Natural killer cell (primary cell): Measurements from ENCODE around the gene MPO. TPM values are rescaled to one million over a fixed set of nuclear protein-coding genes. Genes with fewer than 3 reads are reported as not detected.
A peak's percentile ranks its signal among the peaks of the same experiment; 100 is the strongest.

Experiments
- ATAC-seq, 3 donors: fragments of 150-1000 bp in 2 of 3; fragments of 200-7000 bp in 1 of 3; cut with Tn5 transposase; 1 replicate in 1 of 3; 2 replicates in 2 of 3; pipeline ENCODE4 v1.10.0; 2021; ENCODE audit warnings: mild to moderate bottlenecking in 2 of 3, moderate library complexity in 2 of 3
- DNase-seq, 2 donors: peaks; one replicate each; pipeline versions ENCODE4 v3.0.0 to v3.0.0-alpha.2; 2013 to 2021; ENCODE audit warnings: mixed read lengths in 1 of 2
- H3K27ac ChIP-seq: one replicate; pipeline ENCODE4 v1.5.1; 2013; ENCODE audit warnings: mild to moderate bottlenecking, low read length
- H3K27me3 ChIP-seq: one replicate; pipeline ENCODE4 v1.6.1; 2013; ENCODE audit warnings: low read length; ENCODE audit not compliant: control insufficient read depth, insufficient read depth
- H3K36me3 ChIP-seq: one replicate; pipeline ENCODE4 v1.6.1; 2013; ENCODE audit warnings: low read length; ENCODE audit not compliant: control insufficient read depth, insufficient read depth
- H3K4me1 ChIP-seq: one replicate; pipeline ENCODE4 v1.6.1; 2013; ENCODE audit warnings: low read length; ENCODE audit not compliant: control insufficient read depth, insufficient read depth
- H3K4me3 ChIP-seq: one replicate; pipeline ENCODE4 v1.5.1; 2013; ENCODE audit warnings: low read length
- H3K9me3 ChIP-seq: one replicate; pipeline ENCODE4 v1.6.1; 2013; ENCODE audit warnings: low read length; ENCODE audit not compliant: control insufficient read depth, insufficient read depth
- H3K27ac Mint-ChIP-seq, 2 donors: one replicate each; pipeline ENCODE4 v1.8.0; 2022; ENCODE audit warnings: mild to moderate bottlenecking in 2 of 2, mixed read lengths in 2 of 2, moderate library complexity in 1 of 2
- H3K27me3 Mint-ChIP-seq, 2 donors: one replicate each; pipeline ENCODE4 v1.8.0; 2022; ENCODE audit warnings: low read depth in 2 of 2, mixed read lengths in 2 of 2
- H3K36me3 Mint-ChIP-seq: one replicate; pipeline ENCODE4 v1.8.0; 2022; ENCODE audit warnings: mixed read lengths
- H3K4me1 Mint-ChIP-seq, 2 donors: one replicate each; pipeline ENCODE4 v1.8.0; 2022; ENCODE audit warnings: mixed read lengths in 2 of 2
- H3K4me3 Mint-ChIP-seq: one replicate; pipeline ENCODE4 v1.8.0; 2022; ENCODE audit warnings: mild to moderate bottlenecking, moderate library complexity, mixed read lengths
- H3K9me3 Mint-ChIP-seq, 2 donors: one replicate each; pipeline ENCODE4 v1.8.0; 2022; ENCODE audit warnings: mixed read lengths in 2 of 2
- WGBS: methylation state at CpG from one replicate; pipeline ENCODE4 v1.1.7; 2013; ENCODE audit warnings: missing lambda C conversion rate; ENCODE audit not compliant: insufficient coverage; 5-methylcytosine and 5-hydroxymethylcytosine counted together
- intact Hi-C: fragments of 100-400 bp; cut with micrococcal nuclease; formaldehyde crosslinking; loops from one replicate; pipeline ENCODE4 v1.14.2; 2022
- total RNA-seq, 4 donors: library from RNA; stranded (reverse); fragments of 120-200 nt in 1 of 4; gene quantifications; one replicate each; pipeline versions ENCODE4 v1.2.3 to v1.2.4, GENCODE V29; 2013 to 2022
- TF ChIP-seq, protein P1 (sequence below): fragments of 200-600 bp; IDR thresholded peaks from one replicate; pipeline ENCODE4 v1.8.0; 2022; ENCODE audit warnings: antibody characterized with exemption

Gene MPO
- total RNA-seq, 3 donors from 2014 or later (not counting 1 experiment from before 2014, with no cell fraction given), result 1.8 to 1.9 TPM; not detected in 1

DNA sequence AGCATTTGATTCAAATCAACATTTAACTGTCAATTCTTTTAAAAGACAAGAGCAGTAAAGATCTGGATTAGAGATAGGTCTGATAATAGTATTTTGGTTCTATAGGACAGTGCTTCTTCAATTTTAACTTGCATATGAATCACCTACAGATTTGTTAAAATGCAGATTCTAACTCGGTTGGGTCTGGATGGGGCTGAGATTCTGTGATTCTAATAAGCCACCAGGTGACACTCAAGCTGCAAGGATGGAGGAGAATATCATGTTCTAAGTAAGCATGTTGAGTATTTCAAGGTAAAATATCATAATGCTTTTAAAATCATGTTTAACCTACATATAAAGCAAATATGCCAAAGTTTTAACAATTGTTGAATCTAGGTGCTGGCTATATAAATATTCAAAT, 32.1 kb upstream of the MPO start:
- no peak for ATAC-seq
- Mint-ChIP-seq H3K27me3 (no peaks in the 10 kb centered on the region), H3K27ac (peak overlapping the region in 1 of 2 donors; percentile 56), H3K36me3 (no peaks in the 10 kb centered on the region), H3K9me3 (no peaks in the 10 kb centered on the region), H3K4me1 (peaks cover 8 to 26% of the 10 kb centered on the region in 2 donors), H3K4me3 (no peak overlapping the region)
- 88% methylated on average over 1 of the region's 1 CpG for WGBS
- Histone ChIP-seq H3K4me1 (peaks cover 15% of the 10 kb centered on the region), H3K36me3 (peaks cover 78% of the 10 kb centered on the region), H3K4me3 (no peak overlapping the region), H3K9me3 (no peaks in the 10 kb centered on the region), H3K27me3 (no peaks in the 10 kb centered on the region), H3K27ac (no peak overlapping the region)
- peak in 1 of 2 donors; percentile 31 for DNase-seq
- intact Hi-C loops, result no loop called here
- TF ChIP-seq, protein P1, sequence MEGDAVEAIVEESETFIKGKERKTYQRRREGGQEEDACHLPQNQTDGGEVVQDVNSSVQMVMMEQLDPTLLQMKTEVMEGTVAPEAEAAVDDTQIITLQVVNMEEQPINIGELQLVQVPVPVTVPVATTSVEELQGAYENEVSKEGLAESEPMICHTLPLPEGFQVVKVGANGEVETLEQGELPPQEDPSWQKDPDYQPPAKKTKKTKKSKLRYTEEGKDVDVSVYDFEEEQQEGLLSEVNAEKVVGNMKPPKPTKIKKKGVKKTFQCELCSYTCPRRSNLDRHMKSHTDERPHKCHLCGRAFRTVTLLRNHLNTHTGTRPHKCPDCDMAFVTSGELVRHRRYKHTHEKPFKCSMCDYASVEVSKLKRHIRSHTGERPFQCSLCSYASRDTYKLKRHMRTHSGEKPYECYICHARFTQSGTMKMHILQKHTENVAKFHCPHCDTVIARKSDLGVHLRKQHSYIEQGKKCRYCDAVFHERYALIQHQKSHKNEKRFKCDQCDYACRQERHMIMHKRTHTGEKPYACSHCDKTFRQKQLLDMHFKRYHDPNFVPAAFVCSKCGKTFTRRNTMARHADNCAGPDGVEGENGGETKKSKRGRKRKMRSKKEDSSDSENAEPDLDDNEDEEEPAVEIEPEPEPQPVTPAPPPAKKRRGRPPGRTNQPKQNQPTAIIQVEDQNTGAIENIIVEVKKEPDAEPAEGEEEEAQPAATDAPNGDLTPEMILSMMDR, result no peak

DNA sequence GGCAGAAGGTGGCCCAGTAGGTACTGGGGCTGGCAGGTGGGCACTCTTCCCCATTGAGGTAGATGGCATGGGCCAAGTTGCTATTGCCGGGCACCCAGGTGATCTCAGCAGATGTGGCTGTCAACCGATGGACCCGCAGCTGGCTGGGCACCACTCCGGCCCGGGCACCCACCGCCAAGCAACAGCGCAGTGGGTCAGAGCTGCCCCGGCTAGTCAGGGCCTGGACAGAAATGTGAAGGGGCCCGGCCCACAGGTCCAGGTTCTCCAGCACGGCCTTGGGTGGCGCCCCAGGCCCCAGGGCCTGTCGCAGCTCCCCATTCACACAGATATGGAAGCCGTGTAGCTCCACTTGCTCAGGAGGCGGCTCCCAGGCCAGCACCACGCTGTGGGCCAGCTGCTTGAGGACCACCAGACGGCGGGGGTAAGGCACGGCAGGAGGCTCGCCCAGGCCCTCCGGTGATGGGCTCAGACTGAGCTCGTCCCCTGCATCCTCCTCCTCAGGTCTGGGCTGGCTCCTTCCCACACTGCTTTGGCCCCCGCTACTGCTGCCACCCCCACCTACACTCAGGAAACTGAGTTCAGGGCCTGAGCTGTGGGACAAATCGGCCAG, 31.4 kb upstream of the MPO start:
- no peak for ATAC-seq
- Histone ChIP-seq H3K9me3 (no peaks in the 10 kb centered on the region), H3K27ac (no peak overlapping the region), H3K4me3 (no peak overlapping the region), H3K27me3 (no peaks in the 10 kb centered on the region), H3K4me1 (peaks cover 8% of the 10 kb centered on the region), H3K36me3 (peaks cover 85% of the 10 kb centered on the region)
- intact Hi-C loops, result no loop called here
- TF ChIP-seq, protein P1, result no peak
- DNase-seq, result no peak
- H3K9me3 Mint-ChIP-seq, result no peaks in the 10 kb centered on the region
- no peaks in the 10 kb centered on the region for H3K27me3 Mint-ChIP-seq
- H3K27ac Mint-ChIP-seq, result peak overlapping the region in 1 of 2 donors; percentile 56
- no peaks in the 10 kb centered on the region for H3K36me3 Mint-ChIP-seq
- H3K4me1 Mint-ChIP-seq, result peaks cover 1 to 19% of the 10 kb centered on the region in 2 donors
- H3K4me3 Mint-ChIP-seq, result no peak overlapping the region
- WGBS, result 97% methylated on average over 22 of the region's 23 CpGs

DNA sequence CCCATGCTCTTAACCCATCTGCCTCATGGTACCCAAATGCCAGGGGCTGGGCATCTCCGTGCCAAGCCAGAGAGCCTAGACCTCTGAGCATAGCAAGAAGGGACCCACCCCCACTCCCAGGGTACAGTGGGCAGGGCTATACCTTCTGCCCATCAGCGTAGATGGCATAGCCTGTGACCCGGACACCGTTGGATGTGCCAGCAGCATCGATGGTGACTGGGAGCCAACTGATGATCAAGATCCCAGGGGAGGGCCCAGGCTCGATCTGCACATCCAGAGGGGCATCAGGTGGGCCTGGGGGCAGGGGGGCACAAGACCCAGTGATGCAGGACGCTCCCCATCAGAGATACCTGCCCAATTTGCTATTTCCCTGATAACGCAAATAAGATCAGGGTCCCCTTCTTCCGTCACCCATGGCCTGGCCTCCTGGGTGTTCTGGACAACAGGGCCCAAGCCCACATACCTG, 30.7 kb upstream of the MPO start:
- TF ChIP-seq, protein P1, result no peak
- Histone ChIP-seq H3K4me1 (peaks cover under 1% of the 10 kb centered on the region), H3K27ac (no peak overlapping the region), H3K27me3 (no peaks in the 10 kb centered on the region), H3K4me3 (no peak overlapping the region), H3K9me3 (no peaks in the 10 kb centered on the region), H3K36me3 (peaks cover 88% of the 10 kb centered on the region)
- Mint-ChIP-seq H3K4me3 (no peak overlapping the region), H3K27me3 (no peaks in the 10 kb centered on the region), H3K36me3 (no peaks in the 10 kb centered on the region), H3K27ac (no peak overlapping the region), H3K9me3 (no peaks in the 10 kb centered on the region), H3K4me1 (peaks cover 0 to 17% of the 10 kb centered on the region in 2 donors)
- WGBS, result 98% methylated on average over 9 of the region's 9 CpGs
- no peak for ATAC-seq
- intact Hi-C loops, result no loop called here
- DNase-seq, result no peak
